GM21381 (cell line): ENCODE results near the gene CNTF.
A peak's percentile ranks its signal among the peaks of the same experiment; 100 is the strongest.

Experiments used
- ATAC-seq: cut with Tn5 transposase; IDR thresholded peaks from one replicate; pipeline ENCODE4 v1.9.1; 2021; ENCODE audit warnings: mild to moderate bottlenecking, moderate library complexity; ENCODE audit not compliant: unreplicated experiment

Gene CNTF

DNA sequence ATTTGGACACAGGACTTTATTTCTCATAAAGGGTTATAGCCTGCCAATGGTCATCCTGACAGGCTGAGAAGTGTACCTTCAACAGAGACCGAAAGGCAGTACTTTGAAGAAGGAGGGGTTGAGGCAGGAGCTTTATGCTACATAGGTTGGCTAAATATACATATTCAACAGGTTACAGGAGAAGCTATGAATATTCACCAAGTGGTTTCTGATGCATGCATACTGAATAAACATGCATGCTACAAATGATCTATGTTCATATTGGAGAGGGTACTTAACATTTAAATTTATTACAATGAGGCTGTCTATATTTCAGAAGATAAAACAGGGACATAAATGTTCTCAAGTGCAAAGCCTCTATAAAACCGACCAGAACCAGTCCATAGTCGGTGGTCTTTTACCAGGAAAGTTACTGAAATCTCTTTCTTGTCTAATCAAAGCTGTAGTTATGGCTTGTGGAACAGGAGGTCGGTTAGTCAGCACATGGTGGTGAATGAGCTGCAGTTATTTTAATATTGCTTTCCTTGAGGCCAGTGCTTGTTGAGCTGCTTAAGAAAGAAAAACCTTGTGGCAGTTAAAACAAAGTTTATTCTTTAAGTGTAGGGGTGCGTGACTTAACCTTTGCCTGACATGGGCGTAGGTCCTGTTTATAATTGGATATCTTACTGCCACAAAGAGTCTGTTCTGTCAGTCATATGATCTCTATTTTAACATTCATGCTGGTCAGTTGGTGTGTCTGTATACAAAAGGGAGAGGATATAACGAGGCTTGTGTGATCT lies 19.5 kb downstream of the CNTF start:
- no peak for ATAC-seq

DNA sequence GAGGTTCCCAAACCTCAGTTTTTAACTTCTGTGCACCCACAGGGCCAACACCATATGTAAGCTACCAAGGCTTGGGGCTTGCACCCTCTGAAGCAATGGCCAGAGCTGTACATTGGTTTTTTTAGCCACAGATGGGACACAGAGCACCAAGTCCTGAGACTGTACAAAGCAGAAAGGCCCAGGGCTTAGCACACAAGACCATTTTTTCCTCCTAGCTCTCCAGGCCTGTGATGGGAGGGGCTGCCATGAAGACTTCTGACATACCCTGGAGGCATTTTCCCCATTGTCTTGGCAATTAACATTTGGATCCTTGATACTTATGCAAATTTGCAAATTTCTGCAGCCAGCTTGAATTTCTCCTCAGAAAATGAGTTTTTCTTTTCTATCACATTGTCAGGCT lies 23.4 kb downstream of the CNTF start:
- no peak for ATAC-seq

DNA sequence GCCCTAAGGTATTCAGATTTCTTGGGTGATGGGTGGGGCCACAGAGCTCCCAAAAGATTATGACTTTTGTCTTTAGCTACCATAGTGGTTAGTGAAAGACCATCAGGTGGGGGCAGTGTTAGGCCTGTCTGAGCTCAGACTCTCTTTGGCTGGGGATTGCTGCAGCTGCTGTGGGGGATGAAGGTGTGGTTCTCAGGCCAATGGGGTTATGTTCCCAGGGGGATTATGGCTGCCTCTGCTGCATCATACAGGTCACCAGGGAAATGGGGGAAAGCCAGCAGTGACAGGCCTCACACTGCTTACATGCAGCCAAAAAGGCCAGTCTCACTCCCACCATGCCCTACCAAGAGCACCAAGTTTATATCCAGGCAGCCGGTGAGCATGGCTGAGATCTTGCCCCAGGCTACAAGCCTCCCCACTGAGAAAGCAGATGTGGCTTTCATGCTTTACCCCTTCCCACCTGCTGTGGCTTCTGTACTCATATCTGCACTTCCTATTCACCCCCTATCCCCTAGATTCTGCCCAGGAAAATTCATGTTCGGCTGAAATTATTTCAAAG lies 24.8 kb downstream of the CNTF start:
- peak; percentile 93 for ATAC-seq

DNA sequence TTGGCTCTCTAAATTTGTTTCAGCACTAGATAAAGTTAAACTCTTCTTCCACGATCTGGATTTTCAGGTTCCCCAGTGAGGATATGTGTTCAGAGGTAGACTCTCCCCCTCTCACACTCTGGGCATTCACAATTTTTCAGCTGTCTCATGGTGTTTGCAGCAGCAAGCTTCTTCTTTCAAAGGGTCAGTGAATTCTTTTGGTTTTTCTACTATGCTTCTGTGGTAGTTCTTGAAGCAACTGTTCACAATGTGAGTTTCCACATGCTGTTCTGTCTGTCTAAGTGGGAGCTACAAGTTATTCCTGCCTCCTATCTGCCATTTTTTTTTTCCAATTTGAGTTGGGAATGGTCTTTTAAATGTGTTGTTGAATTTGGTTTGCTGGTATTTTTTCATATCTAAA lies 25.4 kb downstream of the CNTF start:
- ATAC-seq, result no peak

DNA sequence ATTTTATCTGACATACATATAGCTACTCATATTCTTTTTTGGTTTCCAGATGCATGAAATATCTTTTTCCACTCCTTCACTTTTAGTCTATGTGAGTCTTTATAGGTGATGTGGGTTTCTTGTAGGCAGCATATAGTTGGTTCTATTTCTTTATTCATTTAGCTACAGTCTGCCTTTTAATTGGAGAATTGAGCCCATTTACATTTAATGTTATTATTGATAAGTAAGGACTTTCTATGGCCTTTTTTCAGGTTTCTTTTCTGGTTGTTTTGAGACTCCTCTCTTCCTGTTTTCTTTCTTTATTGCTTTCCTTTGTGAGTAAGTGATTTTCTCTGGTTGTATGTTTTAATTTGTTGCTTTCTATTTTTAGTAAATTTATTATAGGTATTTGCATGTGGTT lies 27.2 kb downstream of the CNTF start:
- ATAC-seq, result no peak

DNA sequence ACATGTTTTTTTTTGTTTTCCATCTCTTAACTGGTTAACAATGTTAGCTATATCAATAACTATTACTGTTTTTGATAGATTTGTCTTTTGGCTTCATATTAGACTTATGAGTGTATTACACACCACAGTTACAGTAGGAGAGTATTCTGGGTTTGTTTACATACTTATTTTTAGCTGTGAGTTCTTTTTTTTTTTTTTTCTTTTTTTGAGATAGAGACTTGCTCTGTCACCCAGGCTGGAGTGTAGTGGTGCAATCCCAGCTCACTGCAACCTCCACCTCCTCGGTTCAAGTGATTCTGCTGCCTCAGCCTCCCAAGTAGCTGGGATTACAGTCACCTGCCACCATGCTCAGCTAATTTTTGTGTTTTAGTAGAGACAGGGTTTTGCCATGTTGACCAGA lies 28.0 kb downstream of the CNTF start:
- ATAC-seq, result no peak

DNA sequence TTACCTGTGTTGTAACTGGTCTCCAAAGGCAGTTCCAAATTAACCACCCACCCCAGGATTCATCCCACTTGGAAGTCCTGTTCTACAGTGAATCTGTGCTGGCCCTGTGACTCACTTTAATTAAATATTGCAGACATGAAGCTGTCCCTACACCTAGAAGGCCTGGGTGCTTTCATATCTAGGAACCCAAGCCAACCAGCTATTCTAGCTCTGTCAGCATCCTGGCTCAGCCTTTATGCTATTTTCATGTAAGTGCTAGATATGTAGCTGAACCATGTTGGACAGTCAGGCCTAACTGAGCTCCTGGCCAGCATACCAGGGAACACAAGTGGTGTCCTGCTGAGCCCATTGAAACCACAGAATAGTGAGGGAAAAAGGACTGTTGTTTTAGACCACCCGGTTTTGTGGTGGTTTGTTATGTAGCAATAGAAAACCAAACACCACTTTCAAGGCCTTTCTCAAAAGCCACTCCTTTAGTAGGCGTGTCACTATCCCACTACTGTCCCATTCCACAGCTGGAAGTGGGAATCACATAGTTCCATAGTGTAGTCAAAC lies 30.3 kb downstream of the CNTF start:
- ATAC-seq, result no peak

DNA sequence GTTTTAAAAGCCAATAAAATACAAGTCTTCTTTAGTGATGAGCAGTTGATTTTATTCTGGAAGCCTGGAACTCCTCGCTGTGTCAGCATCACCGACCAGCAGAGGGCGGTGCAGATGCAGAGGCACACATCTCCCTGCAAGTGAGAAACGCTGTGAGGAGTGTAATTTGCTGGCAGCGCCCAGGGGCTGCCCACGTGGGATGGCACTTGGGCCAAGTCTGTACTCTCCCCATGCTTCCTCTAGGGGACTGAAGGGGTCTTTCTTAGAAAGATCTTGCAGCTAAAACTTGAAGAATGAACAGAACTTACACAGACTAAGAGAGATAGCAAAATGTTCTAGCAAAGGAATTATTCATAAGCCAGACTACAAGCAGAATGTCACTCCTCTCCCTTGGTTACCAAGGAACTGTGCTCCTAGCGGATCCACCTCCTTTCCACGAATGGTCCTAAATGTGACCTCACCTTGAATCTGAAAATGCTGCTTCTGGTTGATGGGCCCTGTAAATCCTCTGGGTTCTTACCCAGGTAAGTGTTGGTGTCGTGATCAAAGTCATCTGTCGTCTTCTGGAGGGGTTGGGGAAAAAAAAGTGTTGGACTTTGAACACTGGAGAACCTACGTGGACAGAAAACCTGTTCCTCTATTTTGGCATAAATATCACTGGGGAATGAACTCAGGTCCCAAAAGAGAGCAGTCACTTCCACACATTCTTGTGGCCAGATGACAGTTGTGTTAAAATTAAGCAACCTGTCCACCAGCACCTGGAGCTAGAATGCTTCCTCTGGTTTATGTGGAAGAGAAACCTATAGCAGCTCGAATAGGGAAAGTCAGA lies 31.8 kb downstream of the CNTF start:
- ATAC-seq, result peak; percentile 87

DNA sequence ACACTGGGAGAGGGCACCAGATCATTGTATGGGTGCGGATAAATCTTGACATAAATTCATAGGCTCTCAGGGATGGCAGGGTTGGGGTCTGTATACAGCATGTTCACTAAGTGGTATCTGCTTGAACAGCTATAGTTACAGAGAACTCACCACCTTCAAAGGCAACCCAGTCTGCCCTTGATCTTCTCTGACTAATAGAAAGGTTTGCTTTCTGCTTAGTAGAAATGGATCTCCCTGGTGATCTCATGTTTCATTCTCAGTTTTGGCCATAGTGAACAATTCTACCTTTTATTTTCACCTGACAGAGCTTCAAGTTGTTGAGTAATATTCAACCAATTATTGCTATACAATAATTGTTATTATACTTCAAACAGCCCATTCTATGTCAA lies 32.4 kb downstream of the CNTF start:
- no peak for ATAC-seq

DNA sequence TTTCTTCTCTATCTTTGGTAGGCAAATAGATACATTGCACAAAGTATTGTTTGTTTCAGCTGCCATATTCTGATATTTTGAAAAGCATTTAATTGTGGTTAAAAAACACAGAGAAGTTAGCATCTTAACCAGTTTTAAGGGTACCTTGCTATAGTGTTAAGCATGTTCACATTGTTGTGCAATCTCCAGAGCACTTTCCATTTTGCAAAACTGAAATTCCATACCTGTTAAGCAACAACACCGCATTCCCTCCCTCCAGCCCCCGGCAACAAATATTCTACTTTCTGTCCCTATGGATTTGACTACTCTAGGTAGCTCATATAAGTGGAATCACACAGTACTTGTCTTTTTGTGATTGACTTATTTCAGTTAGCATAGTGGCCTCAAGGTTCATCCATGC lies 33.9 kb downstream of the CNTF start:
- no peak for ATAC-seq

DNA sequence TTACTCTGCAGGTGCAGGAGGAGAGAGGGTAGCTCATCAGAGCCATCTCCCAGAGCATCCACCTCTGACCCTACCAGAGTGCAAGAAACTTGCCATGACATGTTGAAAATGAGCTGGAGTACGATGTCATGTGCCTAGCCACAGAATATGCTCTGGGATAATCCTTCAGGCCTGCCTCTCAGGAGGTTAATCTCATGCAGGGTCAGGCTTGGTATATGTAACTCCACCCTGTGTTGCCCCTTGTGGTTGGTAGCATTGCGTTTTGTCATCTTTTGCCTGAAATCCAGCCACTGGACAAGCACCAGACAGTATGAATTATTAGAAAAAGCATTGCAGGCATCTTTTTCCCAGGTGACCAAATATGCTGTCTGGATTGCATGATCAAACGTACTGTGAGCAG lies 36.2 kb downstream of the CNTF start:
- no peak for ATAC-seq

DNA sequence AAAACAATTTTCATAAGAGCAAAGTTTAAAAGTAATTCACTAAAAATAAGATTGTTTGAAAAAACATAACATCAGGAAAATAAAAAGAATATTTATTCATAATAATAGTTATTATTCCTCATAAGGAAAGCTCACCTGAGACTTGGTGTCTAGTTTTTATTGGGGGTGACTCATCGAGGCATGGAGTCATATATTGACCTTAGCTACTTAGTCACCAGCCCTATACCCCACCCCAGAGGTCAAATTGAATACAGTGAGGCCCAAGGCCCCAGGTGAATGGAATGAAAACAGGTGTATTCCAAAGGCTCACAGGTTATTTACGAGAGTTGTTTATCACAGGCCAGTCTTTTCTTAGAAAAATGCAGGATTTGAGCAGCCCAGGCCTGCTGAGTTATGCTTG lies 36.9 kb downstream of the CNTF start:
- no peak for ATAC-seq

DNA sequence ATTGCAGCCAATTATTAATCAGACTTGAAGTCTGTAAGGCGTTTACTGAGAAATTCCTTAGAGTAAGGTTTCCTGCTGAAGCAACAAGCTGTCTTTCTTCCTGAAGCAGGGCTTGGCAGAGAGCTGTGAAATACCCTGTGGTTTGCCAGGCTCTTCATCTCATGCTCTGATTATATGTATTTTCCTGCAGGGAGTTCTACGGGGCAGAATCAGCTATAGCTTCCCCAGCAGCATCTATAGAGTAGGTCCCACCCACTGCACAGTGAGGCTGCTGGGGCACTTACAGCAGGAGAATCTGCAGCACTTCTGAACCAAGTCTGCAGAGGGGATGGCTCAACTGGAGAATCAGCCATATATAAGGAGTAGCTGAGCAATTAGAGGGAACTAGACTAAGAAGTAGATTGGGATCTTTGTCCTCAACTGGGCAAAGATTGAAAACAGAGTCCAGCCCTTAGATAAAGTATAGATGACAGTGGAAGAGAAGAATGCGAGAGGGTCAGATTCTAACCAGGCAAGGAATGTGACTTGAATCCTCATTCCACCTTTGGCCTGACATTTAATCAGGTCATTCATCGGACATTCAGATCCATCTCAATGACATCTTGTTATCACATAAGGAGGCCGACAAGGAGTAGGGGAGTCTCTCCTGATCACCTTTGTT lies 37.6 kb downstream of the CNTF start:
- no peak for ATAC-seq

DNA sequence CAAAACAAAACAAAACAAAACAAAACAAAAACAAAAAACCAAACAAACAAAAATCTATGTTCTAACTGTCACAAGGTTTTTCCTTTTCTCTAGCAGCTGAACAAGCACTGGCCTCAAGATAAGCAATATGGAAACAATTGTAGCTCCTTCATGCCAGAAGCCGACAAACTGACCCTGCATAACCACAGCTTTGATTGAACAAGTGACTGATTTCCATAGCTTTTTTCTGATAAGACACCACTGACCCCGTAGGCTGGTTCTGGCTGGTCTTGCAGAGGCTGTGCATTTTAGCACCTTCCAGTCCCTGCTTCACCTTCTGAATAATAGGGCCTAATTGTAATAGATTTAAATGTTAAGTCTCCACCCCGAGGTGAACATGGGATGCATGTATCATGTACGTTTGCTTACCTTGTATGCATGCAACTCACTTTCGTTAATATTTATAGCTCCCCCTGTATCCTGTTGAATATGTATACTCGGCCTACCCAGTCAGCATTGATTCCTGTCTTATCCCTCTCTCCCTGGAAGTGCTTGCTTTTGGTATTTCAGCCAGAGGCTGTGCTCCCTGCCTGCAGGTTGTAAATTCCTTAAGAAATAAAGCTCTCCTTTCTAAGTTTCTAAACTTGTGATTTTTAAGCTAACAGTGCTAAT lies 49.6 kb downstream of the CNTF start:
- ATAC-seq, result no peak

DNA sequence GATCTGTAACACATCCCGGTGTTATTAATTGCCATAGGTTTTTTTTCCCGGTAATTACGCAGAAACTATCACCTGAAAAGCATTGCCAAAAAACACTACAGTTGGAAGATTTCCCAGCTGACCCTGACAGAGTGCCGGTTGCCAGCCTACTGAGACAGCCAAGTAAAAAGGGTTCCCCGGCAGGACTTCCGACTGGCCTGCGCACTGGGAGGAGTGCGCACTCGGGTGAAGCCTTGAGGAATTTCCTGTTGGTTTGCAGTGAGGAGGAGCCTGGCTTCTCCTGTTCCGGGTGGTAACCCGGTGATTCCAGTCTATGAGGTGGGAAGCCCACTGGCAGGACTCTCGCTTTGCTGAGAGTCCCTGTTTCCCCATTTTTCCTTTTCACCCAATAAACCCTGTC lies 52.1 kb downstream of the CNTF start:
- ATAC-seq, result no peak
